HG02759 (cell line): ENCODE data around the gene SSR2.
A peak's percentile ranks its signal among the peaks of the same experiment; 100 is the strongest.

Experiments used
- ATAC-seq: cut with Tn5 transposase; IDR thresholded peaks from one replicate; pipeline ENCODE4 v1.9.1; 2021; ENCODE audit warnings: mild to moderate bottlenecking, moderate library complexity; ENCODE audit not compliant: unreplicated experiment

Gene SSR2

GRCh38 chr1:155974208-155975115, 46.3 kb downstream of the SSR2 start:
- no peak for ATAC-seq

DNA sequence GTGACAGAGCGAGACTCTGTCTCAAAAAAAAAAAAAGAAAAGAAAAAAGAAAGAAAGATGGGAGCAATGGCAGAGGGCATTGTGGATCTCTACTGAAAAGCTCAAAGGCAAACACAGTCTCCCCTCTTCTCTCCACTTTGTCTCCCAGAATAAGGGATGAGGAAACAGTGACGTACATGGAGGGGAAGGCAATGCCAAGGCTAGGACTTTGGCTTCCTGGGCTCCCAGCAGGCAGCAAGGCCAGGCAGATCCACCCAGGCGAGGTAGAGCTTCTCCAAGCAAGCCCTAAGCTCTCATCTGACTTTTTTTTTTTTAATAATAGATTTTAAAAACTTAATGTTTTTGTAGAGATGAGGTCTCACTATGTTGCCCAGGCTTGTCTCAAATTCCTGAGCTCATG, 47.0 kb downstream of the SSR2 start:
- ATAC-seq: no peak

DNA sequence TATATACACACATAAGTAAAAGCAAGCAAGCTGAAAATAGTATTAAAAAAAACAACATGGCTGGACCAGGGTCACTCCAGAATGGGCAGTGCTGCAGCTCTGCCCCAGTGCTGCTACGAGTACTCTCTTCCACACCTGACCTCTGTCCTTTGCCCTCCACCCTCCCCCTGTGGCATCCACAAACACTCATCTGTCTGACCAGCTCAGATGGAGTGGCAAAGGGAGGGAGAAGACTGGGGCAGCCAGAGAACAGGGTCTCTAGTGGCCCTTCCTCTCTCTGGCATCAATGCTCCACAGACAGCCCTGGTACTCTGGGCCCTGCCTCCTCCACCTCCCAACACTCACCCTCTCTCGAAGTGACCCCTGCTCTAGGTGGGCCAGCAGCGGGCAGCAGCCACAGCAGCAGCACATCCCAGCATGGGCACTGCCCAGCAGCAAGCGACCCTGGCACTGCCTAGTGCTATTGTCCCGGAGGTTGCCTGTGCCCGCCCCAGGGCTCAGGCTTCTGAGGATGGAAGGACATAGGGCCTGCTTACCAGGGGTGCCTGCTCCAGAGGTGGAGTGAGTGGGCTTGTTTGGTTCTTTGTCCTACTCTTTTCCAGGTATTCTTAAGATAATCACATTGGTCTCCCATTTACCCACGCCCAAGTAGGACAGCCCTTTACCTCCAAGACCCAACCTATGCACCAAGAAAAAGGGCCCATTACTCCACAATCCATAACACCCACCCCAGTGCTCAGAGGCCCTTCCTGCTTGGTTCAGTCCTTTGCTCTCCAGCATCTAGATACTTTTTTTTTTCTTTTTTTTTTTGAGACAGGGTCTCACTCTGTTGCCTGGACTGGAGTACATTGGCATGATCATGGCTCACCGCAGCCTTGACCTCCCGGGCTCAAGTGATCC, 48.6 kb downstream of the SSR2 start:
- no peak for ATAC-seq

- peak; percentile 76 for ATAC-seq
Measured at GRCh38 chr1:155970531-155971167, 50.1 kb downstream of the SSR2 start.

DNA sequence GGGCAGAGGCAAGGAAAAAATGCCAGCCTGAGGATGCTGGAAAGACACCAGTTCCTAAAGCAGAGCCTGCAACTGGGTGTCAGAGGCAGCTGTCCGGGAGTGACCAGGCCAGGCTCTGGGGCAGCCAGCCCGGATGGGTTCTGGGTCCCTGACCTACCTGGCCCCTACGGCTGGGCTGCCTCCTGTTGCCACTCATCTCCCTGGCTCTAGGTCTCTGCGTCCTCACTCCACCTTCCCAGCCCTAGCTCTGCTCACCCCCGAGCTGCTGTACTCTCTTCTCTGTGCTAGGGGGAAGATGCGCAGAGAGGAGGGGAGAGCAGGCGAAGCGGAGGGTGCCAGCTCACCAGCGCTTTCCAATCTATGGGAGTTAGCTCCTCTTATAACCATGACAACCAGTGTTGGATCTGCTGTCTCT, 51.4 kb downstream of the SSR2 start:
- no peak for ATAC-seq

DNA sequence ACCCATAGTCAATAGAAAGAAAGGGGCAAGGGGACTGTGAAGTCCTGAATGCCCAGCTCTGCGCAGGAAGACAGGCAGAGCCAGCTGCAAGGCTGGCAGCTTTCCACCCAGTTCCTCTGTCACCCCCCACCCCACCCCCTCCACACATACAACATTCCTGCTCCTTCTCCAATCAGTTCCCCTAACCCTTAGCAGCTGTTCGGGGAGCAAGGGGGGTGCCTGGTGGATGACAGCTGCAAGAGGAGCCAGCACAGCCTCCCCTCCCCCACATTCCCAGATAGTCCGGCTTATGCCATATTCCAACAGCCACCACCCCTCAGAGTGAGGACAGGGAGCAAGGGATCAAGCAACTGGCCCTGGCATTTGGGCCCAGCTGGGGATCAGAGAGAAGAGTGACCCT, 52.1 kb downstream of the SSR2 start:
- ATAC-seq: no peak

DNA sequence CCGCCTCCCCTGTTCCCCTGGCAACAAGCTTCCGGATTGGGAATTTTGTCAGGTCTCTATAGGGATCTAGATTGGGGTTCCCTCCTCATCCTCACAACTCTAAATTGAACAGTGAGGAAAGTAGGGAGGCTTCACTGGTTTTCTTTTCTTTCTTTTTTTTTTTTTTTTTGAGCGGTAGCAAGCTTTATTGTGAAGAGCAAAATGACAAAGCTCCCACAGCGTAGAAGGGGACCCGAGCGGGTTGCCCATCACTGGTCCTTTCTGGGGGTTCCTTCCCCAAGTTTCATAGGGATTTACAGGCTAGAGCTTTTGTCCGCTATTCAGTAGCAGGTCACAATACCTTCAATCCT, 52.7 kb downstream of the SSR2 start:
- ATAC-seq: no peak

DNA sequence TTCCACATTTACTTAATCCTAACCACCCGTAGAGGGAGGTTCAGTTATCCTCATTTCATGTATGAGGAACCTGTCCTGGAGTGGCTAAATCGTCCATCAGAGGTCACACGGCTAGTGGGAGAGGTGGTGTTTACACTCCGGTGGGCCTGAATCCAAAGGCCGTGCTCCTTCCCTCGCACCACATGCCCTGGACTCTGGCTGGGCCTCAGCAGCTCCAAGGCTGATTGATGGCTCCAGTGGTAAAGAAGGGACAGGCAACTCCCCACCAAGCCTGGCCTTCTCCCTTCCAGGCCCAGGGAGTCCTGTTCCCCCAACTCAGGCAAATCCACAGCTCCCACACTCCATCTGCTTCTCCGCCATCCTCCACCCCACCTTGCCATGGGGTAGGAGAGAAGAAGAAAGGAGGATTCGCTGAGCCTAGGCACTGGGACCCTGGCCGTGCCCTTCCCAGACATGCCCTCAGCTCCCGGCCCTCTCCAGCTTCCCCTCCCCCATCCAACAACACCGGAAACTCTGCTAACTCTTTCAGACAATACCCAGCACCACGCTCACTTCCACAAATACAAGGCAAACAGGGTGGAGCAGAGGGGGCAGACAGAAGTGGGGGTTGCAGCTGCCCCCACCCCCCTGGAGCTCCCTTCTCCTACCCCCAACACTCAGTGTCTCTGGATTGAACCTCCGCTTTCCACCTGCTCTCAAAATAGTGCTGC, 53.3 kb downstream of the SSR2 start:
- ATAC-seq: no peak

GRCh38 chr1:155966750-155967149, 54.0 kb downstream of the SSR2 start:
- no peak for ATAC-seq

GRCh38 chr1:155966135-155966534, 54.6 kb downstream of the SSR2 start:
- ATAC-seq: no peak

GRCh38 chr1:155964193-155964592, 56.6 kb downstream of the SSR2 start:
- no peak for ATAC-seq

DNA sequence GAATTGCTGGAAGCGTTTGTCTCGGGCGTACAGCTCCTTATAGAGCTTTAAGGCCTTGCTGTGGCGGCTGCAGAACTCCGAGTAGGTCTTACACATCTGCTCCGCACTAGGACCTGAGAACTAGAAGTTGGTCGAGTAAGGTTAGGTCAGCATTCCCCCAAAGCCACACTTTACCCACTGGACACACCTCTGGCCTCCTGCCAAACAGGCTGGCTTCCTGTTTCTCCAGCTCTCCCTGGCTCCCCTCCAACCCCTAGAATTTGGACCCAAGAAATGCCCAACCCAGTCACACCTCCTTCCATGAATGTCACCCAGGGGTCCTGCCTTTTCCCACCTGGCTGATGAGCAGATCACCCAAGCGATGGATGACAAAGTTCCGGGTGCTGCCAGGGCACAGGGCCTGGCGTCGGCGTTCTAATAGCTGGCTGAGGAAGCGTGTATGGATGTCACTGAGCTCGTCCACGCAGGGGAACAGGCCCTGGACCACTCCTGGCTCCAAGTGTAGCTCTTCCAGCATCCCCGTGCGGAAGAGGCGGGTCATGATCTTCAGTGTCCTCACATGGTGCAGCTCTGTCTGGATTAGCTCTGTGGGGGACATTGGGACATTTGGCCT, 58.0 kb downstream of the SSR2 start:
- no peak for ATAC-seq

DNA sequence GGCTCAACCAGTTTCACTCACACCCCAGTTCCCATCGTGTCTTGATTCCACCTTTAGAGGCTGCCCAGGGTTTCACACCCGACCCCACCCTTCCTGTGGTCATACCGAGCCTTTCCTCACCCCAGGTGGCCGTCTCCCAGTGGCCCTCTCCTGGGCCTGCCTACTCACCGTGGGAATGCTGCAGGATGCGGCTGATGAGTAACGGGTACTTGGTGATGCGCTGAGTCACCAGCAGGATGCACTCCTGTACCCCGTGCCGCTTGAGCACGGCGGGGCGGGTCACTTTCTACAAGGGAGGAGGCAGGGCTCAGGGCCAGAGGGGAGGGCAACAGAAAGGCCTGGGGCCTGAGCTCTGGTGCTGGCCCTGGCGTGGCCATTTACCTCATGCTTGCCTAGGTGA, 58.8 kb downstream of the SSR2 start:
- no peak for ATAC-seq

GRCh38 chr1:155960081-155960745, 60.5 kb downstream of the SSR2 start:
- no peak for ATAC-seq
